Type B pancreatic cell (in vitro differentiated cells): Measurements from ENCODE around the gene HNF4A. TPM values are rescaled to one million over a fixed set of nuclear protein-coding genes. Genes with fewer than 3 reads are reported as not detected.

Experiments used
- DNase-seq: peaks from one replicate; pipeline ENCODE4 v3.0.0; 2021; ENCODE audit warnings: mixed read lengths; ENCODE audit not compliant: unreplicated experiment; ENCODE audit errors: extremely low spot score
- H3K27ac Mint-ChIP-seq: 2 replicates; pipeline ENCODE4 v1.8.0; 2021; ENCODE audit warnings: mild to moderate bottlenecking, mixed read lengths
- H3K27me3 Mint-ChIP-seq: 2 replicates; pipeline ENCODE4 v1.8.0; 2021; ENCODE audit warnings: mixed read lengths
- H3K36me3 Mint-ChIP-seq: 2 replicates; pipeline ENCODE4 v1.8.0; 2021; ENCODE audit warnings: mixed read lengths
- H3K4me1 Mint-ChIP-seq: one replicate; pipeline ENCODE4 v1.8.0; 2021; ENCODE audit warnings: mixed read lengths; ENCODE audit not compliant: unreplicated experiment
- H3K4me3 Mint-ChIP-seq: 2 replicates; pipeline ENCODE4 v1.8.0; 2021; ENCODE audit warnings: mild to moderate bottlenecking, mixed read lengths
- H3K9me3 Mint-ChIP-seq: 2 replicates; pipeline ENCODE4 v1.8.0; 2021; ENCODE audit warnings: mixed read lengths
- total RNA-seq: library from RNA; stranded (reverse); gene quantifications from 2 replicates; pipeline ENCODE4 v1.2.1, GENCODE V29; 2021; ENCODE audit warnings: low replicate concordance
- TF ChIP-seq, protein P1 (sequence below): fragments of 200-600 bp; sonication (generic); conservative IDR thresholded peaks from 2 replicates; pipeline ENCODE4 v1.5.0; 2021; ENCODE audit warnings: antibody characterized with exemption, mild to moderate bottlenecking

HNF4A gene
- total RNA-seq, 1 donor from 2014 or later = 19.9 TPM

GRCh38 chr20:44414808-44415207 is 59.3 kb downstream of the HNF4A start:
- Mint-ChIP-seq H3K27me3 (peaks cover 11% of the 10 kb centered on the region), H3K9me3 (no peaks in the 10 kb centered on the region), H3K27ac (no peak overlapping the region), H3K36me3 (no peaks in the 10 kb centered on the region), H3K4me1 (no peaks in the 10 kb centered on the region), H3K4me3 (no peak overlapping the region)
- no peak for DNase-seq
- TF ChIP-seq, protein P1, sequence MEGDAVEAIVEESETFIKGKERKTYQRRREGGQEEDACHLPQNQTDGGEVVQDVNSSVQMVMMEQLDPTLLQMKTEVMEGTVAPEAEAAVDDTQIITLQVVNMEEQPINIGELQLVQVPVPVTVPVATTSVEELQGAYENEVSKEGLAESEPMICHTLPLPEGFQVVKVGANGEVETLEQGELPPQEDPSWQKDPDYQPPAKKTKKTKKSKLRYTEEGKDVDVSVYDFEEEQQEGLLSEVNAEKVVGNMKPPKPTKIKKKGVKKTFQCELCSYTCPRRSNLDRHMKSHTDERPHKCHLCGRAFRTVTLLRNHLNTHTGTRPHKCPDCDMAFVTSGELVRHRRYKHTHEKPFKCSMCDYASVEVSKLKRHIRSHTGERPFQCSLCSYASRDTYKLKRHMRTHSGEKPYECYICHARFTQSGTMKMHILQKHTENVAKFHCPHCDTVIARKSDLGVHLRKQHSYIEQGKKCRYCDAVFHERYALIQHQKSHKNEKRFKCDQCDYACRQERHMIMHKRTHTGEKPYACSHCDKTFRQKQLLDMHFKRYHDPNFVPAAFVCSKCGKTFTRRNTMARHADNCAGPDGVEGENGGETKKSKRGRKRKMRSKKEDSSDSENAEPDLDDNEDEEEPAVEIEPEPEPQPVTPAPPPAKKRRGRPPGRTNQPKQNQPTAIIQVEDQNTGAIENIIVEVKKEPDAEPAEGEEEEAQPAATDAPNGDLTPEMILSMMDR = no peak

GRCh38 chr20:44415833-44416715 is 60.6 kb downstream of the HNF4A start:
- TF ChIP-seq, protein P1 = no peak
- no peaks in the 10 kb centered on the region for H3K4me1 Mint-ChIP-seq
- DNase-seq = no peak
- H3K36me3 Mint-ChIP-seq = no peaks in the 10 kb centered on the region
- H3K27me3 Mint-ChIP-seq = peaks cover 11% of the 10 kb centered on the region
- no peak overlapping the region for H3K27ac Mint-ChIP-seq
- H3K9me3 Mint-ChIP-seq = no peaks in the 10 kb centered on the region
- no peak overlapping the region for H3K4me3 Mint-ChIP-seq

- no peaks in the 10 kb centered on the region for H3K4me1 Mint-ChIP-seq
- no peak overlapping the region for H3K4me3 Mint-ChIP-seq
- no peaks in the 10 kb centered on the region for H3K36me3 Mint-ChIP-seq
- DNase-seq = no peak
- H3K27ac Mint-ChIP-seq = no peak overlapping the region
- TF ChIP-seq, protein P1 = no peak
- no peaks in the 10 kb centered on the region for H3K9me3 Mint-ChIP-seq
- H3K27me3 Mint-ChIP-seq = peaks cover 6% of the 10 kb centered on the region
Measured at GRCh38 chr20:44418069-44418905, 62.8 kb downstream of the HNF4A start.

DNA sequence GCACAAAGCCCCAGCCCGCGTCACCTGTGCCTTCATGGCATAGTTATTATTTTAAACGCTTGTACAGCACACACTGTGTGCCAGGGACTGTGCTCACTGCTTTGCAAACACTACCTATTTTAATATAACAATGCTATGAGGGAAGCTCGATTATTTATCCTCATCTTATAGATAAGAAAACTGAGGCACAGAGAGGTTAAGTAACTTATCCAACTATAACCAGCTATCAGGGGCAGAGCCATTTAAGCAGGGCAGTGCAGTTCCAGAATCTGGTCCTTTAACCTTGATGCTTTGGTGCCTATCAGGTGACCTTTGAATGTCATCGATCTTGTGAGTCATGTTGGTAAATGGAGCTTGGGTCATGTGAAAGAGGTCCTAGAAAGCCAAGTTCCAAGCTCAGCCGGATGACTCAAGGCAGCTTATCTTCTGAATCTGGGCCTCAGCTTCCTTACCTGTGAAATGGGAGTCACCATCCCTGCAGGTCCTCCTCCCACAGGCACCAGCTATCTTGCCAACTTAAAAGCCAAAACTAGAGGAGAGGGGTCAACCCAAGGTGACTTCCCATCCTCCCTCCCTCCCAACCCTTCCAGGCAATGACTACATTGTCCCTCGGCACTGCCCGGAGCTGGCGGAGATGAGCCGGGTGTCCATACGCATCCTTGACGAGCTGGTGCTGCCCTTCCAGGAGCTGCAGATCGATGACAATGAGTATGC is 63.8 kb downstream of the HNF4A start:
- Mint-ChIP-seq H3K36me3 (no peaks in the 10 kb centered on the region), H3K4me1 (no peaks in the 10 kb centered on the region), H3K27ac (no peak overlapping the region), H3K4me3 (no peak overlapping the region), H3K9me3 (no peaks in the 10 kb centered on the region), H3K27me3 (peaks cover 6% of the 10 kb centered on the region)
- TF ChIP-seq, protein P1 = no peak
- no peak for DNase-seq

GRCh38 chr20:44420497-44420896 is 65.0 kb downstream of the HNF4A start:
- H3K4me3 Mint-ChIP-seq = no peak overlapping the region
- no peaks in the 10 kb centered on the region for H3K9me3 Mint-ChIP-seq
- H3K36me3 Mint-ChIP-seq = no peaks in the 10 kb centered on the region
- TF ChIP-seq, protein P1 = no peak
- H3K27me3 Mint-ChIP-seq = peaks cover 6% of the 10 kb centered on the region
- no peaks in the 10 kb centered on the region for H3K4me1 Mint-ChIP-seq
- H3K27ac Mint-ChIP-seq = no peak overlapping the region
- no peak for DNase-seq
